ENCODE data around the gene CD180.

CD180 gene

GRCh38 chr5:67147760-67148159 is 48.8 kb downstream of the CD180 start:
- Histone ChIP-seq H3K9me3 (no peaks in the 10 kb centered on the region), H3K4me3 (ENCODE audit: low read depth, low read length) (no peak overlapping the region), H3K4me1 (no peaks in the 10 kb centered on the region), H3K27me3 (no peaks in the 10 kb centered on the region), H3K36me3 (no peaks in the 10 kb centered on the region)
- TF ChIP-seq, protein P1, sequence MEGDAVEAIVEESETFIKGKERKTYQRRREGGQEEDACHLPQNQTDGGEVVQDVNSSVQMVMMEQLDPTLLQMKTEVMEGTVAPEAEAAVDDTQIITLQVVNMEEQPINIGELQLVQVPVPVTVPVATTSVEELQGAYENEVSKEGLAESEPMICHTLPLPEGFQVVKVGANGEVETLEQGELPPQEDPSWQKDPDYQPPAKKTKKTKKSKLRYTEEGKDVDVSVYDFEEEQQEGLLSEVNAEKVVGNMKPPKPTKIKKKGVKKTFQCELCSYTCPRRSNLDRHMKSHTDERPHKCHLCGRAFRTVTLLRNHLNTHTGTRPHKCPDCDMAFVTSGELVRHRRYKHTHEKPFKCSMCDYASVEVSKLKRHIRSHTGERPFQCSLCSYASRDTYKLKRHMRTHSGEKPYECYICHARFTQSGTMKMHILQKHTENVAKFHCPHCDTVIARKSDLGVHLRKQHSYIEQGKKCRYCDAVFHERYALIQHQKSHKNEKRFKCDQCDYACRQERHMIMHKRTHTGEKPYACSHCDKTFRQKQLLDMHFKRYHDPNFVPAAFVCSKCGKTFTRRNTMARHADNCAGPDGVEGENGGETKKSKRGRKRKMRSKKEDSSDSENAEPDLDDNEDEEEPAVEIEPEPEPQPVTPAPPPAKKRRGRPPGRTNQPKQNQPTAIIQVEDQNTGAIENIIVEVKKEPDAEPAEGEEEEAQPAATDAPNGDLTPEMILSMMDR (IDR thresholded peaks at IDR 0.05; ENCODE audit: low read depth, low read length): no peak
- no peak for DNase-seq

DNA sequence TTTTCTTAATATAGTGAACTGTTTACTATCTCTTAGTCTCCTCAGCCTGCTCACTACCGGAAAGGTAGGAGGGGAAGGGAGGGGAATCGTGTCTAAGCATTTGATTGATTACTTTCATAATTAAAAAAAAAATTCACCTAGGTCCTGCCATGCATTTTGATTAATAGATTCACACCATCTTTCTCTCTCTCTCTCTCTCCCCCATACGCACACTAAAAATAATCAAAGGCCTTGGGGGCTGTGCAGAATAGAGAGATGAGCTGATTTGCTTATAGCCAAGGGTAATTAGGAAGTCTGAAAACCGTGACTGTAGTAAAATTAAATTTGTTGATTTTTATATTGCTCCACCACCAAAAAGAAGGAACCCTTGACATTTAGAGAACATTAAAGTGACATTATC is 49.6 kb downstream of the CD180 start:
- no peak overlapping the region for H3K4me3 ChIP-seq (ENCODE audit: low read depth, low read length)
- TF ChIP-seq, protein P1 (IDR thresholded peaks at IDR 0.05; ENCODE audit: low read depth, low read length): no peak
- DNase-seq: no peak
- H3K36me3 ChIP-seq: no peaks in the 10 kb centered on the region
- H3K27me3 ChIP-seq: no peaks in the 10 kb centered on the region
- no peaks in the 10 kb centered on the region for H3K9me3 ChIP-seq
- H3K4me1 ChIP-seq: no peaks in the 10 kb centered on the region

GRCh38 chr5:67146574-67146973 is 50.0 kb downstream of the CD180 start:
- no peak overlapping the region for H3K4me3 ChIP-seq (ENCODE audit: low read depth, low read length)
- H3K36me3 ChIP-seq: no peaks in the 10 kb centered on the region
- H3K27me3 ChIP-seq: no peaks in the 10 kb centered on the region
- TF ChIP-seq, protein P1 (IDR thresholded peaks at IDR 0.05; ENCODE audit: low read depth, low read length): no peak
- DNase-seq: no peak
- H3K9me3 ChIP-seq: no peaks in the 10 kb centered on the region
- H3K4me1 ChIP-seq: no peaks in the 10 kb centered on the region

DNA sequence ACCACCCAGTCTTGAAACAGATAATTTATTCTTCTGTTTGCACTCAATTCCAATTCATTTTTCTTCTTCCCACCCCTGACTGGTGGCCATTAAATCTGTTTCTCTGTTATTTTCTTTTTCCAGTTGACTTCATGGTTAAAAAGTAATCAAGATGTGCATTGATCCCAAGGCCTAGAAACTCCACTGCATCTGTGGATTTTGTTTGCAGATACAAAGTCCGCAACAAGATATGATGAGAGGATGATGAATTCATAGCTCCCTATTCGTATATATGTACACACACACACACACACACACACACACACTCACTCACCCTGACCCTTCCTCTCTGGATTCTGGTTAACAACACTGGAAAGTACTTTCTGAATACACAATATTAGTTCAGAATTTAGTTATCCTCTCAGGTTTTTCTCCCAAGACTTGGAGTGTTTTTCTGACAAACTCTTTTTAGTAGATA is 52.4 kb downstream of the CD180 start:
- H3K4me3 ChIP-seq (ENCODE audit: low read depth, low read length): no peak overlapping the region

DNA sequence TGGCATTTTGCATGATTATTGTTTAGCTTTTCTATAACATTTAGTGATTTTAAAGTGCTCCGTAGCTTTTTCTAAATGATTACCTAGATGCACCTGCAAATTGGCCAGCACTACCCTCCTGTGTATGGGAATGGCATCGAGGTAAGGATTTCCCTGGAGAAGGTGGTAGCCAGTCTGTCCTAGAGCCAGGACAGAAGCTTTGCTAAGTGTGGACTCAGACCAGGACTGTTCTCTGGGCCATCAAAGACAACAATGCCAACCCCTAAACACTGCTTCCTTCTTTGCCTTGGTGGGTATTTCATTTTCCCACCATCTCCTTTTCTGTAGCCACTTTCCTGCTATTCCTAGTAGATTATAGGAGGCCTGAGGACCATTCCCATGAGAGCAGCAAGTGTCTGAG is 53.0 kb downstream of the CD180 start:
- Histone ChIP-seq H3K27me3 (no peaks in the 10 kb centered on the region), H3K36me3 (no peaks in the 10 kb centered on the region), H3K4me1 (no peaks in the 10 kb centered on the region)

More for the DNA sequence above, 52.4 kb downstream of the CD180 start:
- no peaks in the 10 kb centered on the region for H3K36me3 ChIP-seq
- no peaks in the 10 kb centered on the region for H3K4me1 ChIP-seq
- TF ChIP-seq, protein P1 (IDR thresholded peaks at IDR 0.05; ENCODE audit: low read depth, low read length): no peak
- H3K9me3 ChIP-seq: no peaks in the 10 kb centered on the region
- no peaks in the 10 kb centered on the region for H3K27me3 ChIP-seq
- DNase-seq: no peak

GRCh38 chr5:67142816-67143215 is 53.8 kb downstream of the CD180 start:
- no peaks in the 10 kb centered on the region for H3K4me1 ChIP-seq
- no peak for DNase-seq

More for the DNA sequence above, 53.0 kb downstream of the CD180 start:
- TF ChIP-seq, protein P1 (IDR thresholded peaks at IDR 0.05; ENCODE audit: low read depth, low read length): no peak
- Histone ChIP-seq H3K4me3 (ENCODE audit: low read depth, low read length) (no peak overlapping the region), H3K9me3 (no peaks in the 10 kb centered on the region)
- DNase-seq: no peak

More at GRCh38 chr5:67142816-67143215, 53.8 kb downstream of the CD180 start:
- no peaks in the 10 kb centered on the region for H3K36me3 ChIP-seq
- TF ChIP-seq, protein P1 (IDR thresholded peaks at IDR 0.05; ENCODE audit: low read depth, low read length): no peak
- no peaks in the 10 kb centered on the region for H3K27me3 ChIP-seq
- no peaks in the 10 kb centered on the region for H3K9me3 ChIP-seq
- no peak overlapping the region for H3K4me3 ChIP-seq (ENCODE audit: low read depth, low read length)

Data from BE2C (cell line).